Tibial nerve (tissue), 4 donors: ENCODE results near the gene RARB.

ENCODE experiments used
- CTCF ChIP-seq, 5 experiments: fragments of 200-600 bp in 3 of 5; fragments of 450-650 bp in 2 of 5; sonication (generic) in 3 of 5; IDR thresholded peaks; one replicate each; pipeline ENCODE4 v1.5.1; 2016 to 2019; ENCODE audit warnings: antibody characterized with exemption in 5 of 5, mild to moderate bottlenecking in 3 of 5, moderate library complexity in 2 of 5
- EP300 ChIP-seq, 2 donors: sonication (generic); formaldehyde crosslinking; IDR thresholded peaks; one replicate each; pipeline ENCODE4 v1.6.1; 2017; ENCODE audit warnings: antibody characterized with exemption in 2 of 2, mild to moderate bottlenecking in 1 of 2
- POLR2A ChIP-seq, 2 donors: fragments of 450-650 bp; IDR thresholded peaks; one replicate each; pipeline ENCODE4 v1.6.1; 2017; ENCODE audit warnings: antibody characterized with exemption in 2 of 2, mild to moderate bottlenecking in 2 of 2, moderate library complexity in 2 of 2

- TF ChIP-seq EP300 (IDR thresholded peaks at IDR 0.05): no peak
- no peak for TF ChIP-seq POLR2A (IDR thresholded peaks at IDR 0.05)
- TF ChIP-seq CTCF (IDR thresholded peaks at IDR 0.05): no peak
Measured at GRCh38 chr3:25536521-25537391, 108.7 kb downstream of the RARB start.
